Activated CD4-positive, alpha-beta T cell treated with anti-CD3 and anti-CD28 coated beads, Interleukin-2, Interleukin-4, amounts not matched to agents 100 ng/mL and 50 ng/mL, durations not matched to agents 16 hours and 8 hours (primary cell): Measurements from ENCODE around the gene TMEM107.
"Not testable (repeated sequence)": the region's sequence is repeated elsewhere in the genome, so short reads cannot be mapped to it uniquely, and the experiment has no call there.

Experiments
- DNase-seq: peaks from one replicate; pipeline ENCODE4 v3.0.0-alpha.2; 2020; ENCODE audit warnings: low spot score

TMEM107 gene

DNA sequence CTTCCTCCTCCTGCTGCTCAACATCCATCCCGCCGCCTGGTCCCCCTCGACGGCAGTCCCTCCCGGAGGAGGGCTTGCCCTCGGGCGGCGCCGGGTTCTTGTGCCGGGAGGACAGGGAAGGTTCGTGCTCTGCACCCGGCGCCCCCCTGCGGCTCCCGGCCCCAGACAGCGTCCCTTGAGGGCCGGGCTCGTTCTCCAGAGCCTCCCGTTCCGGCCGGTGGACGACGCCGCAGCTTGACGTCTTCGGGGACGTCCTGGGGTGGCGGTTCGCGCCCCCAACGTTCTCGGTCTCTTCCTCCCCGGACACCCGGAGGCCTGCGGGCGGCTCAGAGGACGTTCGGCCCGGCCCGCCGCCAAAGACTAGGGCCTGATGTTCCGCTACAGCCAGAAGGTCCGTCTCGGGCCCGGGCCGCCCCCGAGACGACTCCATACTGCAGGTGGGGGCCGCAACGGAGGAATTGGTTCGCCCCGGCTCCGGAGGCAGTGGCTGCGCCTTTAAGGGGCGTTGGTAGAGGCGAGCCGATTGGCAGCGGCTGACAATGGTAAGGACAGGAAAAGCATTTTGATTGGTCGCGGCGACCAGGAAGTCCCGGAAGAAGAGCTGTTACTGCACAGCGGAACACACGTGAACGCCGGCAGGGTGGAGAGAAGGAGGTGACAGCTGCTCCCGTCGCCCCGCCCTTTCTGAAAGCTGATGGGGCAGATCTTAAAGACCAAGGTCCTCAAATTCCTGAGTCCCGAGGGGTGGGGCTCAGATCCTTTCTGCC, 13.7 kb upstream of the TMEM107 start, which contains the start of gene BORCS6:
TSS of gene BORCS6 (minus strand) at position 470 of the 767 bp plus-strand sequence. CDS start at position 430, 40 bp downstream.
- DNase-seq = peak; percentile 99

DNA sequence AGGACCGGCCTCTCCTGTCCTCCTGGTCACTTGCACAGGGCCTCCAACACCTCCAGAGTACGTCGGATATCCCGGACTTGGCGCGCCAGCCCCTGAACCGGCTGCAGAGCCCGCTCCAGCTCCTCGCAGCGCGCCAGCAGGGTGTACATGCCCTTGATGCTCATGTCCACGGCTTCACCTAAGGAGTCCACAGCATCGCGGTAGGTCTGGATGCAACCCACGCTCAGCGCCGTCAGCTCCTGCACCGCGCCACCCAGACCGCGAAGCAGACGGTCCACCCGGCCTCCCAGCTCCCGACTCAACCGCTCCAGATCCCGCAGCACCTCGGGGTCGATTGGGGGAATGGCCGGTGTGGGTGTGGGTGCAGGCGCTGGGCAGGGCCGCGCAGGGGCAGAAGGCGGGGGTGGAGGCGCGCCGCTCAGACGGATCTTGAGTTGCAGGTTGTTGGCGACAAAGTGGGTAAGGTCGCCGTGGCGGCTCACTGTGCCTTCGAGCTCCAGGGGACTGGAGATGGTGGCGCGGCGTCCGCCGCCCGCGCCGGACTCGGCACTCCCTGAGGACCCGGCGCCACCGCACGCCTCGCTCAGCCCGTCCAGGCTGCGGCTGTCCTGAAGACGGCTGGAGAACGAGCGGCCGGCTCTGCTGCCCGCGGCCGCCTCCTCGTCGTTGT, 13.0 kb upstream of the TMEM107 start:
- no peak for DNase-seq

DNA sequence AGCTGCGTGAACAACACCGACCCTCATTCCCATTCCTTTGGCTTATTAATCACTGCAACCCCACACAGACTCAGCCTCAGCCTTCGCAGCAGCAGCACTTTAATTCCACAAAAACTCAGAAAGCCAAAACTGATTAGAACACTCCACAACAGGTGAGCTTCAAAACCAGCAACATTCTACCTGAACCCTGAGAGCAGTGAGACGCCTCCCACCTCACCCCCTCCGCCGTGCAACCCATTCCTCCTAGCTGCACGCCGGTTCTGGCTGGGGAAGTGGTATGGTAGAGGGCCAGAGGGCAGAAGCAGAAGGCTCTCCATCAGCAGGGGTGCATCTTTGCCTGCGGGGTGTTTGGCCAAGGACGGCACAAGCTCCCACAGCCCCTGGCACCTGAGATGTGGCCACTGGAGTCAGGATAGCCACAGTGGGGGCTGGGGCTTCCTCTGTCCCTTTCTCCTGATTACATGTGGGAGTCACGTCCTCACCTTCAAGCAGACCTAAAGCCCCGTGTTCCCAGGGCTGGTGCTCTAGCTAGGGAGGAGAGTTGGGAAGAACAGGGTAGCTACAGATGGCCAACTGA, 12.2 kb upstream of the TMEM107 start:
- DNase-seq = no peak

DNA sequence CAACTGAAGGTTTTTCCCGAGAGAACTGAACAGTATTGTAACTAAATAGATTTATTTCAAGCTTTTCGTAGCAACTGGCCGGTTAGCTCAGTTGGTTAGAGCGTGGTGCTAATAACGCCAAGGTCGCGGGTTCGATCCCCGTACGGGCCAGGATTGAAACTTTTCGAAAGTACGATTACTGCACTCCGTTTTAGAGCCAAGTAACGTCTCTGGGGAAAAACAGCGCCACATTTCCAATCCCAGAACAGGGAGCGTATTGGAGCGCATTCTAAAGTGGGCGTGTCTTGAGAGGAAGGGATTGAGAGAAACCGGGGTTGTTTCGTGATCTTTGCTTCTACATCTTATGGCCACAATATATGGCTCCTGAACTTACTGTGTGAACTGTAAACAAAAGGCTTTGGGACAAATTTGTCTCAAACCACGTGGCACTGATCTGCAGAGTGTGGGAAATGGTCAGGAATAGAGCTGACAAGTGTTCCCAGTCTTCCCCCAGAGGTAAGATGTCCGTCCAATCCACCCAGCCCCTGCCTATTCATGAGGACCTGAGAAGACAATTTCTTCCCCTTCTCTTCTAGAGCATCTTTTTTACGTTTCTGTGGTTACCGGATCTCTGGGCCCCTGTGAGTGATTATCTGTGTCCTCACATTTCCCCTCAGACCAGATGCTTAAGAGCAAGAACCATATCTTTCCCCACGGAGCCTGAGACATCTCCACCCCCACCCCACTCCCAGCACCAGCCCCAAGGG, 11.5 kb upstream of the TMEM107 start:
- peak; percentile 97 for DNase-seq

DNA sequence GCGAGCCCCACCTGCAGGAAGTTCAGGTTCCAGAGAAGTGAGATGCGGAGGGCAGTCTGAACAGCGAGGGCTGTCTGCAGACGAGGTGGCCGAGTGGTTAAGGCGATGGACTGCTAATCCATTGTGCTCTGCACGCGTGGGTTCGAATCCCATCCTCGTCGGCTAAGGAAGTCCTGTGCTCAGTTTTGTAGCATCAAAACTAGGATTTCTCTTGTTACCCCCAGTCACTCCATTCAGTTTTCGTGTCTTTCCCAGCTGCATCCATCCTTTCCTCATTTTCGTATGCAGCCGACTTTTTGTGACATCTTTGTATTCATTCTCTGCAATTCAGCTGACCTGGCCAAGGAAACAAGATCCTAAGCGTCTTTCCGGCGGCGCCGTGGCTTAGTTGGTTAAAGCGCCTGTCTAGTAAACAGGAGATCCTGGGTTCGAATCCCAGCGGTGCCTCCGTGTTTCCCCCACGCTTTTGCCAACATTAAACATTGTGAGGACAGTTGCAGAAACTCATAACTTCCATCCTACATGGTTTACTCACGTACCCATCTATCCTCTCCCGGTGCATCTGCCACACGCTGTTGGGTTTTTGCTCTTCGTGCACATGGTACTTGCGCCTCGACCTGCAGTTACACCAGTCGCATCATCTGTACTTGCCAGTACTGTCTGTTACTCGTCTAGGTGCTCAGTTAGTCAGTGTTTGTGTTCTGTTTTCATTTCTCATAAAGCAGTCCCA, 10.8 kb upstream of the TMEM107 start:
- DNase-seq = peak; percentile 97

DNA sequence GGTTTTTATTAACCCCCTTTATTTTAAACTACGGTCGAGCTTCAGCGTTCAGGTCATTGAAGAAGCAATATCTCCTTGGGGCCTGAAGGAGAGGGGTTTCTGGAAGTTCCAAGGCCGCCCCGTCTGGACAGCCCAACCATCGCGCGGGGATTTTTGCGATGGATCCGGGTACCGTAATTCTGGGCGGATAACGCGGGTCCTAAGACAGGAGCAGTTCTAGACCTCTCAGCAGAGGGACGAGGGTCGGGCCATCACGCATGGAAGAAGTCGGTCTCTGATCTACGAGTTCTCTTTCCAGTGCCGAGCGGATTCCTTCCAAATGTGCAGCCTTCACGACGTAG, 10.2 kb upstream of the TMEM107 start:
- DNase-seq = no peak

DNA sequence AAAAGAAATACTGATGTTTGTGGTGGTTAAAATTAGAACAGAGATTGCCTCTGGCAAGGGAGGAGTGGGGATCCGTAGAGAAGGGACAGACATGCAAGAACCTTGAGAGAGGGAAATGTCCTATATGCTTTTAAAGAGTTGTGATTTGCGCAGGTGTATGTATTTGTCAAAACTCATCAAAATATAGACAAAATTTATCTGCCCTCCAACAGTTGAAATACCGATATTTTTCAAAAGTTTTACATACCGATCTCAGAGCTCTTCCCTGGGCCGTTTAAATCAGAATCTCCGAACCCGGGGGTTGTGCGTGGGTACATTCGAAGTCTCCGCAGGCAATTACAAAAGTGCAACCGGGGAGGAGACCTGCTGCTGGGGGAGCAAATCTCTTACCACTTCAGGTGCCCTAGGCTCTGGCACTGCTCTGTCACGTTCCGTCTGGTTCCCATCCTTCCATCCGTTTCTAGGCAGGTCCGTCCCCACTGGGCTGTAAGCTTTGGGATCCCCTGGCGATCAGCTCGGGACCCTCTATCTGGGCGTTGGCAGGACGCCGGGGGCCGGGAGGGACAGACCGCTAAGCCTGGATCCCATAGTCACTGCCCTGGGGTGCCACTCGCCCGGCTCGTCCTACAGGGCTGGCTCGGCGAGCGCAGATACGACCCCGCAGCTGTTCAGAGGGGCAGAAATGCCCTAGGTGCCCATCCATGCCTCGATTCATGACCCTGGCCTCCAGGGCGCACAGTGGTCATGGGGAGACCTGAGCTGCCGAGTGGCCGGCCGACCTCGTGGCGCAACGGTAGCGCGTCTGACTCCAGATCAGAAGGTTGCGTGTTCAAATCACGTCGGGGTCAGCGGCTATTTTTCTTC, 9.6 kb upstream of the TMEM107 start:
- peak; percentile 91 for DNase-seq

DNA sequence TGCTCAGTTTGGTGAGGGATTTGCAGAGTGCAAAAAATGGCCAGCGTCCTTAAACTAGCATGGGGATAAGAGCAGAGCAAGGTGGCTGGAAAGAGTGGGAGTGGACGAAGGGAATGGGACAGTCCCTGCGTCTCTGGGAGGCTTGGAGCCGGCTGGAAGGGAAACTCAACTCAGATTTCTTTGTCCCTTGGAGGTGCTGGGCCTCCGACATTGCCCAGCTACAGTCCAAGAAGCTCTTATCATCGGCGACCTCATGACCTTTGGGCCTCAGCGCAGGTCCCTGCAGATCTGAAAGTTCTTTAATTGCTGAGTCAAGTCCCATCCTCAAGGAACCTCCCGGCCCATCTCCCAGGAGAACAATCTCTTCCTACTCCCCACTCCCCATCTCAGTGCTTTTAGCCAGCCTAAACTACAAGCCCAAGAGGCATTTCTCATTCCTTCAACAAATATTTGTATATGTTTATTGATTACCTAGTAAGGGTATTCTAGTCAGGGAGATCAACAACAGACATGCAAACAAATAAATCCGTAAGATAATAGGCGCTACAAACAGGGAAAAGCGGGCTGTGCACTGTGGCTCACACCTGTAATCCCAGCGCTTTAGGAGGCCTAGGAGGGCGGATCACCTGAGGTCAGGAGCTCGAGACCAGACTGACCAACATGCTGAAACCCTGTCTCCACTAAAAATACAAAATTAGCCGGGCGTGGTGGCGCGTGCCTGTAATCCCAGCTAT, 985 bp upstream of the TMEM107 start:
- DNase-seq = no peak

DNA sequence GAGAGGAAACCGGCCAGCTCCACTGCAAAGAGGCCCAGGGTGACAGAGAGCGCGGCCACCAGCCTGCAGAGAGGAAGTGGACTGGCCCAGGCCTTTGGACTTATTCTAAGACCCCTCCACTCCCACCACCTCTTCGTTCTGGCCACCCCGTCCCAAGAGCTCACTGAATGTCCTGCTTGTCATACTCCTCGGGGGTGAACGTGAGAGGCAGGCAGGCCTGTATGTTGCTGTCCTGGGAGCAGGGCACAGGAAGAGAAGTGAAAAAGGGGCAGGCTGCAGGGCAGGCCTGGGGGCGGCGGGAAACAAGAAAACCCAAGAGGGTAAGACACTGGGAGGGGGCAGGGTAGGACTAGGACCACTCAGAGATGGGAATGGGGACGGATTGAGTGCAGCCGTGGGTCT, 384 bp downstream of the TMEM107 start:
- DNase-seq = no peak

DNA sequence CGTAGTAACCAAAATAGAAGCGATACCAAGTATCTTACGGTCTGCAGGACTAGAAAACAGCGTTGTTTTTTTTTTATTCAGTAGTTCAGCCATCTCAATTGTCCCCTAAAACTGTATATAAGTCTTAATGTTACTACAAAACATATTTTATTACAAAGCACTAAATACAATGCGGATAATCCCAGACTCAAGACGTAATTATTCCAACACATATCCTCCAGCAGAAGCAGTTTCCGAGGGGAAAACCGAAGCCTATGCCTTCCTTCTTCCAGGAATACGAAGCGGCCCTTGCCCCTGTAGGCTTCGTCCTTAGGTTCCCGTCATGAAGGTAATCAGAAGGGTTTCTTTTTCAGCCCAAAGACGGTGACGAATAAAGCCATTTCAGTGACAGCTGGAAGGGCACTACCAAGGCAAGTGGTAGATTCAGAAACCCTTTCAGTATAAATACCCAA, 2.3 kb downstream of the TMEM107 start:
- no peak for DNase-seq

DNA sequence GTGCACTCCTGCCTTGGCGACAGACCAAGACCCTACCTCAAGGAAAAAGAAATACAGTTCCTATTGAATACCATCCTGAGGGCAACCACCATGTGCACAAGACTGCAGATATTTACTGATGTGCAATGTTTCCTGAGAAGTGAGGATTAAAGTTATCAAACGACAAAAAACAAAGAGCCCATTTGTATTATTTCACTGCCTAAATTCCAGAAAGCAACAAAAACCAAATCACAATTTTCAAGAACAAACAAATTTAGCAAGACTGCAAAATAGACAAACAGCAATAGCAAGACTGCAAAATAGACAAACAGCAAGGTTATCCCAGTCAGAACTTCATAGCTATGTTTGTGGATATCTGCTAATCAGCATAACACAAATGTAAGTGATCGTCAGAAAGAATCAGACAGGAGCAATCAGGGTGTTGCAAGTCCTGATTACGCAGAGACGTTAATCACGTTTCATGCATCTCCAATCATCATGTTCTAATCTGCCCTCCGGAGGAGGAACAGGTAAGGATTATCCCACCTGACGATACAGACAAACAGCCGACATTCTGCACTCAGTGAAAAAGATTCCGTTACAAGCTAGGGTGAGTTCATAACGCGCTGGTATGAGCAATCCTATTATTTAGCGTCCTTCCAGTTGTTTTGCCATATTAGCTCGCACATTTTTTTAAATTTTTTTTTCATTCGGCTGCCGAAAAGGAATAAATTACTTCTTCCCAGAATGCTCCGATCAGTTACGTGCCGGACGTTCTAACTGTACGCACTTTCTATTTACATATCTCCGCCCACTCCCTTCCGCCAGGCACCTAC, 2.9 kb downstream of the TMEM107 start:
- DNase-seq = peak; percentile 96

DNA sequence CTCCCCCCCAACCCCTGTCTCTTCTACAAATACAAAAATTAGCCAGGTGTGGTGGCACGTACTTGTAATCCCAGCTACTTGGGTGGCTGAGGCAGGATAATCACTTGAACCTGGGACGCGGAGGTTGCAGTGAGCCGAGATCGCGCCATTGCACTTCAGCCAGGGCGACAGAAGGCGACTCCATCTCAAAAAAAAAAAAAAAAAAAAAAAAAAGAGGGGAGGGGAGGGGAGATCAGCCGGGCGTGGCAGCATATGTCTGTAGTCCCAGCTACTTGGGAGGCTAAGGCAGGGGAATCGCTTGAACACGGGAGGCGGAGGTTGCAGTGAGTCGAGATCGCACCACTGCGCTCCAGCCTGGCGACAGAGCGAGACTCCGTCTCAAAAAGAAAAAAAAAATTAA, 6.0 kb downstream of the TMEM107 start:
- DNase-seq = not testable (repeated sequence)

DNA sequence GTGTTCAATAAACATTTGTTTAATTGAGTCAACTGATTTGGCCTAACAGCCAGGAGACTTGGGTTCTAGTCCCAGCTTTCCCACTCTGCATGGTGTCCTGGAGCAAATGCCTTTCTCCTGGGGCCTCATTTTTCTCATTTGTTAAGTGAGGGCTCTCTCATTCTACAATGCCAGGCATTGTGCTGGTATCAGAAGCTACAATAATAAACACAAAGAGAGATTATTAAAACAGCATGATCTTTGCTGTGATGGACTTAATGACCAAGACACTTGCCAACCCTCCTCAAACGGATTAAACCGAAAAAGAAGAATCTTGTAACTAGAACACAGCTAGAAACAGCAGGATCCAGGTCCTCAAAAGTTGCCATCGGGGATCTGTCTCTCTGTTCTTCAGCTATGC, 8.7 kb downstream of the TMEM107 start:
- no peak for DNase-seq

DNA sequence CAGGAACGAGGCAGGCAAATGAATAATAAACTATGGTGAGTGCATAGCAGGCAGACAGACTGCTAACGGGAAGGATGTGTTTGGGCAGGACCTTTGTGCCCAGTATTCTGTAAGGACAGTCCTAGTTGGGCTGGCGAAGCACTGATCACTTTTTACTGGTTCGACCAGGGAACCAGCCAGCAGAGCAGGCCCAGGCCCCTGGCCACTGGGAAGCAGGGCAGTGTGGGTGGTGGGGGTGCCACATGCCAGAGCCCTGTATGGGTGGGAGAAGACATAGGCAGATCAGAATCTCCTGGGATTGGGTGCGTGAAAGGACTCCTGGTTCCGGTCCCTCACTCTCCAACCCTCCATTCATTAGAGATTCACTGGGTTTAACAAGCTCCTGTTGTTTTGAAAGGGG, 9.4 kb downstream of the TMEM107 start:
- DNase-seq = no peak

DNA sequence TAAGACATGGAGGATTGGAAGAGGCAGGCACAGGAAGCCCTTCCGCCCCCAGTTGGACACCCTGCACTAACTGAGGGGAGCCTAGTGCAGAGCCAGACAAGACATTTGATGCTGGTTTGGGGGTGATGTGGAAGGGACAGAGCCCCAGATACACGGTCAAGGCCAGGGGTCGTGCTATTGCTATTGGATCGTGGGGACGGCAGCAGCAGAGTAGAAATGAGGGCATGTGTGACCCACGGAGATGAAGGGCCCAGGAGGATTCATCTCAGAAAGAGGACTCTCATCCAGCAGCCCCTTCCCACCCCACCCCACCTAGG, 11.4 kb downstream of the TMEM107 start:
- DNase-seq = no peak

DNA sequence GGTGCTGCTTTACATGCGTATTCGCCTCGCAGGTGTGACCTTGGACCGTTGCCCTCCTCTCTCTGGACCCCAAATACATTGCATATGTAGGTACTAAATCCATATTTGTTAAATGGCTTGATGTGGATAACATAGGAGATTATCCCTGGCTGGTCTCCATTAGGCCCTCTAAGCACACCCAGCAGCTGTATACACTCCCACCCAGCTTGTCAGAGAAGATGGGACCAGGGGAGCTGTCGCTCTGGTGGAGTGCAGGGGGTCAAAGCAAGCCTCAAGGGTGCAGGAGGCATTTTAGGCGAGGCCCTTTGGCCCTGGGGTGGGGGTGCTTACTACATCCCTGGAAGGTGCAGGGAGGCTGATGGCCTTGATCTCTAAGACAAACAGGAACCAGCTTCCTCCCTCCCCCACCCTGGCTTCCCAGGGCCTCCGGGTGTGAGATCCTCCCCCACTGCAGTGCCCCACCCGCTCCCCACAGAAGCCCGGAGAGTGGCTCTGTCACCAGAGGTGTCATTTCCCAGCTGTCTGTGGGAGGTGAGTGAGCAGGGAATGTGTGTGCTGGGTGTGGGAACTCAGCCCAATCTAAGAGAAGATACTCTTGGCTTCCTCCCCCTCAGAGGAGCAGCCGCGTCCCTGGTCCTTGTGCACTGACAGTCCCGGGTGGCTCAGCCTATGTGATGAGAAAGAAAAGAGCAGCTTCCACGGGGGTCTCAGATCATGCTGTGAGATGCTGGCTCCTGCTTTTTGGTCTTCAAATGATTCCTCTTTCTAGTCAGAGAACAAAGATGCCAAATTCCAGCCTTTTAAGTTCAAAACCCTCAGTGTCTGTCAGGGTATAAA, 12.0 kb downstream of the TMEM107 start:
- DNase-seq = peak; percentile 78

DNA sequence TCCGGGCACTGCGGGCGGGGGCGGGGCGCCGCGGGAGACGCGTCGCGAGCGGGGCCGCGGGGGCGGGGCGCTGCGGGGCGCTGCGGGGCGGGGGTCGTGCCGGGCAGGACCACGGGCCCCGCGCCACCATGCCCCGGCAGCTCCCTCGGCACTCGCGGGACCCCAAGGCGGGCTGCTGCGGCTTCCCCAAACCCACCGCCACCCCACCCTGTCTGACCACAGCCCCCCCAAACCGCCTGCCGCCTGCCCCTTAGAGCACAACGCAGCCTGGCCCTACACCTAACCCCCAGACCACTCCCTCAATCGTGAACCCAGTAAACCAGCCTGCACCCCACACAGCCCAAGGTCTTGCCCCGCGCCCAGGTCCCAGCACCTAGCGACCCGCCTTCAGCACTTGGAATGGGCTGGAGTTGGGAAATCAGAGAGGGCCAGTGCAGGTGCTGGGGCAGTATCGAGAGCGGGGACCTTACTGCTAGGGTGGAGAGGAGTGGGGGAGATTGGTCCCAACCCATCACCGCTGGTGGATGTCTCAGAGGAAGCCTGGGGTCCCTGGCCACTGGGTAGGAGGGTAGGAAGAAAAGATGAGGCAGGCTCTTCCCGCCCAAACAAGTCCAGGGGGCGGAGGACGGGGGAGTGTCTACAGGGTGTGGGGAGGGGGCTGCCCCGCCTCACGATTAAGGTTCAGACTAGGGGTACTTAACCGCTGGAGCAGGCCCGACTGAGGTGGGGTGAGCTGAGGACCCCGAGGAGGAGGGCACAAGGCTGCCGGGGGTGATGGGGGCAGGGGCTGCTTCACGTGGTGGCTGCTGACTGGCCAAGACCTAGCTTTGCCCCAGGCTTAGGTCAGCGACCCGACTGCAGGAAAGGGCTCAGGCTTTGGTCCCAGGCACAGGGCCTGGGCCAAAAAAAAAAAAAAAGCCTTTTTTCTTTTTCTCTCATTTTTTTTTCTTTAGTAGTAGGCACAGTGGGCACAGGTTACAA, 12.9 kb downstream of the TMEM107 start:
- no peak for DNase-seq
